Type B pancreatic cell (in vitro differentiated cells): ENCODE measurements around the gene LYRM4. TPM values are rescaled to one million over a fixed set of nuclear protein-coding genes. Genes with fewer than 3 reads are reported as not detected.

Experiments
- DNase-seq: peaks from one replicate; pipeline ENCODE4 v3.0.0; 2021; ENCODE audit warnings: mixed read lengths; ENCODE audit not compliant: unreplicated experiment; ENCODE audit errors: extremely low spot score
- H3K27ac Mint-ChIP-seq: 2 replicates; pipeline ENCODE4 v1.8.0; 2021; ENCODE audit warnings: mild to moderate bottlenecking, mixed read lengths
- H3K27me3 Mint-ChIP-seq: 2 replicates; pipeline ENCODE4 v1.8.0; 2021; ENCODE audit warnings: mixed read lengths
- H3K36me3 Mint-ChIP-seq: 2 replicates; pipeline ENCODE4 v1.8.0; 2021; ENCODE audit warnings: mixed read lengths
- H3K4me1 Mint-ChIP-seq: one replicate; pipeline ENCODE4 v1.8.0; 2021; ENCODE audit warnings: mixed read lengths; ENCODE audit not compliant: unreplicated experiment
- H3K4me3 Mint-ChIP-seq: 2 replicates; pipeline ENCODE4 v1.8.0; 2021; ENCODE audit warnings: mild to moderate bottlenecking, mixed read lengths
- H3K9me3 Mint-ChIP-seq: 2 replicates; pipeline ENCODE4 v1.8.0; 2021; ENCODE audit warnings: mixed read lengths
- CTCF ChIP-seq: fragments of 200-600 bp; sonication (generic); conservative IDR thresholded peaks from 2 replicates; pipeline ENCODE4 v1.5.0; 2021; ENCODE audit warnings: antibody characterized with exemption, mild to moderate bottlenecking
- total RNA-seq: library from RNA; stranded (reverse); gene quantifications from 2 replicates; pipeline ENCODE4 v1.2.1, GENCODE V29; 2021; ENCODE audit warnings: low replicate concordance

Gene LYRM4
- total RNA-seq, 1 donor from 2014 or later, result 39.5 TPM

DNA sequence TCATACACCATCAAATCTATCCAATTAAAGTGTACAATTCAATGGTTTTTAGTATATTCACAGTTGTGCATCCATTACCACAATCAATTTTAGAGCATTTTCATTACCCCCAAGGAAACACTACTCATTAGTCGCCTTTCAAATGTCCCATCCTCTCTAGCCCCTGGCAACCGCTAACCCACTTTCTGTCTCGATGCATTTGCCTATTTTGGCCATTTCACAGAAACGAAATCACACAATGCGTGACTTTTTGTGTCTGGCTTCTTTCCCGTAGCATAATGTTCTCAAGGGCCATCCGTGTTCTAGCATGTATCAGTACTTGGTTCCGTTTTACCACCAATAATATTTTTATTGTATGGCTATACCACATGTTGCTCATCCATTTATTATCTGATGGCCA lies 123.9 kb downstream of the LYRM4 start:
- Mint-ChIP-seq H3K27me3 (no peaks in the 10 kb centered on the region), H3K36me3 (peaks cover 9% of the 10 kb centered on the region)

DNA sequence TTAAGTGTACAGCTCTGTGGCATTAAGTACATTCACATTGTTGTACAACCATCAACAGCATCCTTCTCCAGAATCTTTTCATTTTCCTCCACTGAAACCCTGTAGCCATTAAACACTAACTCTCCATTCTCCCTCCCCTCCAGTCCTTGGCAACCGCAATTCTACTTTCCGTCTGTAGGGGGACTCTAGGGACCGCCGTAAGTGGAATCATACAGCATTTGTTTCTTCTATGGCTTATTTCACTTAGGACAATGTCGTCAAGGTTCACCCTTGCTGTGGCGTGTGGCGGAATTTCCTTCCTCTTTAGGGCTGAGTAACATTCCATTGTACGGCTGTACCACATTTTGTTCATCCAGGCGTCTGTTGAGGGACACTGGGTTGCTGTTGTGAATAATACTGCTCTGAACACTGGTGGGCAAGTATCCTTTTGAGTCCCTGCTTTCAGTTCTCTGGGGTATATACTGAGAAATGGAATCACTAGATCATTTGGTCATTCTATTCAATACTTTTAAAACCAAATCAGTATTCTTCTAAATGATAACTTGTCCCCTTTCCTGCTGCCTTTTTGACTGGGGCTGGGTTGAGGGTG lies 124.9 kb downstream of the LYRM4 start:
- peak; percentile 71 for TF ChIP-seq CTCF
- no peaks in the 10 kb centered on the region for H3K27me3 Mint-ChIP-seq
- no peak overlapping the region for H3K4me3 Mint-ChIP-seq
- no peaks in the 10 kb centered on the region for H3K4me1 Mint-ChIP-seq
- H3K27ac Mint-ChIP-seq, result no peak overlapping the region
- peaks cover 9% of the 10 kb centered on the region for H3K36me3 Mint-ChIP-seq
- no peaks in the 10 kb centered on the region for H3K9me3 Mint-ChIP-seq
- no peak for DNase-seq

More for the DNA sequence above, 123.9 kb downstream of the LYRM4 start:
- Mint-ChIP-seq H3K9me3 (no peaks in the 10 kb centered on the region), H3K4me1 (no peaks in the 10 kb centered on the region), H3K4me3 (no peak overlapping the region), H3K27ac (no peak overlapping the region)
- no peak for DNase-seq
- no peak for TF ChIP-seq CTCF

DNA sequence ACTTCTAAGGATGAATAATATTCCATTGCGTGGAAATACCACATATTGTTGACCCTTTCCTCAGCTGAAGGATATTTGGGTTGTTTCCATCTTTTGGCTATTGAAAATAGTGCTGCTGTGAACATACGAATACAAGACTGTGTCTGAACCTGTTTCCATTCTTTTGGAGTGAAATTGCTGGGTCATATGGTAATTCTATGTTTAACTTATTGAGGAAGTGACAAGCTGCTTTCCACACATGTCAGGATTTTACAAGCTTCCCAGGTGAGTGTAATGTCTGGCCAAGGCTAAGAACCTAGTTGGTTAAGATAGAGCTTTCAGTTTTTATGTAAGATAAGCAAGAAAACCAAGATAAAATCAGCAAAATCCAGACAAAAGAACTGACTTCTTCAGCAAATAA lies 126.8 kb downstream of the LYRM4 start:
- peaks cover 9% of the 10 kb centered on the region for H3K36me3 Mint-ChIP-seq
- no peaks in the 10 kb centered on the region for H3K9me3 Mint-ChIP-seq
- no peaks in the 10 kb centered on the region for H3K27me3 Mint-ChIP-seq
- no peaks in the 10 kb centered on the region for H3K4me1 Mint-ChIP-seq
- no peak overlapping the region for H3K27ac Mint-ChIP-seq
- no peak for DNase-seq
- no peak for TF ChIP-seq CTCF
- no peak overlapping the region for H3K4me3 Mint-ChIP-seq

GRCh38 chr6:5132731-5133130 lies 128.0 kb downstream of the LYRM4 start:
- Mint-ChIP-seq H3K36me3 (peaks cover 9% of the 10 kb centered on the region), H3K4me3 (no peak overlapping the region), H3K27me3 (no peaks in the 10 kb centered on the region), H3K27ac (no peak overlapping the region), H3K9me3 (no peaks in the 10 kb centered on the region), H3K4me1 (no peaks in the 10 kb centered on the region)
- TF ChIP-seq CTCF, result no peak
- DNase-seq, result no peak

- no peak for TF ChIP-seq CTCF
- H3K27ac Mint-ChIP-seq, result no peak overlapping the region
- no peak overlapping the region for H3K4me3 Mint-ChIP-seq
- H3K9me3 Mint-ChIP-seq, result peaks cover 6% of the 10 kb centered on the region
- H3K4me1 Mint-ChIP-seq, result peaks cover 5% of the 10 kb centered on the region
- H3K36me3 Mint-ChIP-seq, result peaks cover 7% of the 10 kb centered on the region
- no peaks in the 10 kb centered on the region for H3K27me3 Mint-ChIP-seq
- DNase-seq, result no peak
Measured at GRCh38 chr6:5130135-5130866, 130.4 kb downstream of the LYRM4 start.
